DMS 273 (cell line): ENCODE results near the gene TMEM145.
"Not testable (repeated sequence)": the region's sequence is repeated elsewhere in the genome, so short reads cannot be mapped to it uniquely, and the experiment has no call there.

Source experiments
- DNase-seq: peaks from one replicate; lab custom pipeline; 2025; ENCODE audit not compliant: unreplicated experiment; lab: John Stamatoyannopoulos, UW

The TMEM145 gene

GRCh38 chr19:42313096-42313839 lies at the start of gene TMEM145:
Gene TMEM145, plus strand, starts transcription at chr19:42313309. Its CDS starts 68 bp downstream, at chr19:42313377.
- peak; percentile 91 for DNase-seq

GRCh38 chr19:42266105-42266504 lies 47.0 kb upstream of the TMEM145 start:
- DNase-seq: not testable (repeated sequence)

- not testable (repeated sequence) for DNase-seq
Observed at GRCh38 chr19:42266928-42267603, 46.0 kb upstream of the TMEM145 start.

- DNase-seq: peak; percentile 84
Observed at GRCh38 chr19:42267644-42268141, 45.4 kb upstream of the TMEM145 start.

- peak; percentile 100 for DNase-seq
Observed at GRCh38 chr19:42268142-42268703, 44.9 kb upstream of the TMEM145 start.

- DNase-seq: peak; percentile 100
Observed at GRCh38 chr19:42268704-42269477, 44.2 kb upstream of the TMEM145 start, which contains the start of gene CIC. Gene CIC, plus strand, starts transcription at chr19:42269252. Its CDS starts 2,532 bp downstream, at chr19:42271784.

- no peak for DNase-seq
Observed at GRCh38 chr19:42269478-42270345, 43.4 kb upstream of the TMEM145 start.

GRCh38 chr19:42270346-42271044 lies 42.6 kb upstream of the TMEM145 start:
- DNase-seq: peak; percentile 68

GRCh38 chr19:42271045-42271419 lies 42.1 kb upstream of the TMEM145 start:
- no peak for DNase-seq

GRCh38 chr19:42271861-42272534 lies 41.1 kb upstream of the TMEM145 start:
- no peak for DNase-seq

- no peak for DNase-seq
Observed at GRCh38 chr19:42272535-42272897, 40.6 kb upstream of the TMEM145 start.

GRCh38 chr19:42272989-42273406 lies 40.1 kb upstream of the TMEM145 start:
- DNase-seq: no peak

GRCh38 chr19:42273407-42274064 lies 39.6 kb upstream of the TMEM145 start:
- DNase-seq: no peak

- DNase-seq: no peak
Observed at GRCh38 chr19:42274065-42274682, 38.9 kb upstream of the TMEM145 start.

- DNase-seq: peak; percentile 57
Observed at GRCh38 chr19:42275103-42275502, 38.0 kb upstream of the TMEM145 start.

- DNase-seq: no peak
Observed at GRCh38 chr19:42275517-42275916, 37.6 kb upstream of the TMEM145 start.

- DNase-seq: no peak
Observed at GRCh38 chr19:42276284-42276683, 36.8 kb upstream of the TMEM145 start.

GRCh38 chr19:42276821-42277220 lies 36.3 kb upstream of the TMEM145 start:
- no peak for DNase-seq
